SK-N-MC (cell line): ENCODE measurements around the gene PGM2L1.

ENCODE experiments used
- EZH2 ChIP-seq: fragments of 200-600 bp; sonication (generic); IDR thresholded peaks from one replicate; pipeline ENCODE4 v1.6.1; 2017; ENCODE audit warnings: antibody characterized with exemption
- POLR2AphosphoS5 ChIP-seq: IDR thresholded peaks from 2 replicates; pipeline ENCODE4 v1.6.1; 2012; ENCODE audit warnings: mild to moderate bottlenecking, low read depth, low read length, borderline replicate concordance

GRCh38 chr11:74288161-74288560, 110.1 kb downstream of the PGM2L1 start:
- TF ChIP-seq POLR2AphosphoS5 (no peak), EZH2 (no peak)
